Stimulated activated naive CD8-positive, alpha-beta T cell treated with anti-CD3 and anti-CD28 coated beads, Interleukin-15, amount 100 ng/mL, for 72 hours (primary cell): ENCODE results near the gene SYAP1.
A peak's percentile ranks its signal among the peaks of the same experiment; 100 is the strongest.

ENCODE experiments used
- ATAC-seq: fragments of 150-1000 bp; cut with Tn5 transposase; 2 replicates; pipeline ENCODE4 v1.10.0; 2021; ENCODE audit warnings: mild to moderate bottlenecking, moderate library complexity
- DNase-seq, 2 donors: peaks; one replicate each; pipeline ENCODE4 v3.0.0; 2021 to 2022
- H3K27ac Mint-ChIP-seq, 2 donors: one replicate each; pipeline ENCODE4 v1.8.0; 2022; ENCODE audit warnings: mild to moderate bottlenecking in 2 of 2, mixed read lengths in 2 of 2, moderate library complexity in 2 of 2
- H3K27me3 Mint-ChIP-seq: one replicate; pipeline ENCODE4 v1.8.0; 2022; ENCODE audit warnings: mixed read lengths
- H3K4me1 Mint-ChIP-seq: one replicate; pipeline ENCODE4 v1.8.0; 2022; ENCODE audit warnings: mild to moderate bottlenecking, mixed read lengths
- H3K4me3 Mint-ChIP-seq, 2 donors: one replicate each; pipeline ENCODE4 v1.8.0; 2022; ENCODE audit warnings: mild to moderate bottlenecking in 2 of 2, mixed read lengths in 2 of 2, moderate library complexity in 1 of 2
- H3K9me3 Mint-ChIP-seq, 2 donors: one replicate each; pipeline ENCODE4 v1.8.0; 2022; ENCODE audit warnings: mixed read lengths in 2 of 2

SYAP1 gene

GRCh38 chrX:16719334-16720084 is at the start of gene SYAP1:
Gene SYAP1, plus strand, starts transcription at chrX:16719612. Its CDS starts 113 bp downstream, at chrX:16719725.
- H3K27ac Mint-ChIP-seq, result peak within 1 kb of the TSS; percentile 95 to 98
- peak; percentile 82 to 90 for DNase-seq

GRCh38 chrX:16671005-16671404 is 48.4 kb upstream of the SYAP1 start:
- no peak for DNase-seq
- Mint-ChIP-seq H3K27me3 (no peaks in the 10 kb centered on the region), H3K4me1 (no peaks in the 10 kb centered on the region), H3K4me3 (no peak overlapping the region), H3K27ac (no peak overlapping the region), H3K9me3 (no peaks in the 10 kb centered on the region)
- no peak for ATAC-seq

More at GRCh38 chrX:16719334-16720084, at the start of gene SYAP1:
- peak; percentile 98 for ATAC-seq
- Mint-ChIP-seq H3K4me3 (peak within 1 kb of the TSS; percentile 96 to 98), H3K4me1 (peaks cover 19% of the 10 kb centered on the region), H3K9me3 (no peaks in the 10 kb centered on the region), H3K27me3 (no peaks in the 10 kb centered on the region)

- no peak for DNase-seq
- Mint-ChIP-seq H3K4me1 (no peaks in the 10 kb centered on the region), H3K27me3 (no peaks in the 10 kb centered on the region), H3K27ac (no peak overlapping the region), H3K4me3 (no peak overlapping the region), H3K9me3 (no peaks in the 10 kb centered on the region)
- ATAC-seq, result no peak
Observed at GRCh38 chrX:16678689-16679088, 40.7 kb upstream of the SYAP1 start.

GRCh38 chrX:16683007-16683664 is 36.3 kb upstream of the SYAP1 start:
- Mint-ChIP-seq H3K27me3 (no peaks in the 10 kb centered on the region), H3K4me1 (no peaks in the 10 kb centered on the region), H3K27ac (no peak overlapping the region), H3K9me3 (no peaks in the 10 kb centered on the region), H3K4me3 (no peak overlapping the region)
- no peak for DNase-seq
- ATAC-seq, result no peak

- no peaks in the 10 kb centered on the region for H3K9me3 Mint-ChIP-seq
- no peak overlapping the region for H3K27ac Mint-ChIP-seq
- no peak overlapping the region for H3K4me3 Mint-ChIP-seq
- no peaks in the 10 kb centered on the region for H3K4me1 Mint-ChIP-seq
- no peaks in the 10 kb centered on the region for H3K27me3 Mint-ChIP-seq
- ATAC-seq, result no peak
- no peak for DNase-seq
Observed at GRCh38 chrX:16687514-16687913, 31.9 kb upstream of the SYAP1 start.

- Mint-ChIP-seq H3K27ac (no peak overlapping the region), H3K4me3 (no peak overlapping the region), H3K27me3 (no peaks in the 10 kb centered on the region), H3K9me3 (no peaks in the 10 kb centered on the region), H3K4me1 (no peaks in the 10 kb centered on the region)
- DNase-seq, result peak; percentile 36 to 38
- ATAC-seq, result peak; percentile 45
Observed at GRCh38 chrX:16695079-16695676, 24.2 kb upstream of the SYAP1 start.

- Mint-ChIP-seq H3K4me1 (no peaks in the 10 kb centered on the region), H3K9me3 (no peaks in the 10 kb centered on the region), H3K27me3 (no peaks in the 10 kb centered on the region), H3K4me3 (no peak overlapping the region), H3K27ac (no peak overlapping the region)
- ATAC-seq (no peak), DNase-seq (no peak)
Observed at GRCh38 chrX:16696956-16697355, 22.5 kb upstream of the SYAP1 start.

GRCh38 chrX:16699389-16699788 is 20.0 kb upstream of the SYAP1 start:
- no peaks in the 10 kb centered on the region for H3K4me1 Mint-ChIP-seq
- H3K27ac Mint-ChIP-seq, result no peak overlapping the region
- no peaks in the 10 kb centered on the region for H3K27me3 Mint-ChIP-seq
- ATAC-seq (no peak), DNase-seq (no peak)
- H3K4me3 Mint-ChIP-seq, result no peak overlapping the region
- H3K9me3 Mint-ChIP-seq, result no peaks in the 10 kb centered on the region

- H3K4me1 Mint-ChIP-seq, result no peaks in the 10 kb centered on the region
- no peak overlapping the region for H3K27ac Mint-ChIP-seq
- no peaks in the 10 kb centered on the region for H3K9me3 Mint-ChIP-seq
- no peak overlapping the region for H3K4me3 Mint-ChIP-seq
- no peaks in the 10 kb centered on the region for H3K27me3 Mint-ChIP-seq
- ATAC-seq, result no peak
- no peak for DNase-seq
Observed at GRCh38 chrX:16700734-16701133, 18.7 kb upstream of the SYAP1 start.

GRCh38 chrX:16702700-16703599 is 16.5 kb upstream of the SYAP1 start:
- no peak overlapping the region for H3K4me3 Mint-ChIP-seq
- no peaks in the 10 kb centered on the region for H3K9me3 Mint-ChIP-seq
- no peak overlapping the region for H3K27ac Mint-ChIP-seq
- no peak for DNase-seq
- no peak for ATAC-seq
- no peaks in the 10 kb centered on the region for H3K27me3 Mint-ChIP-seq
- H3K4me1 Mint-ChIP-seq, result no peaks in the 10 kb centered on the region

- Mint-ChIP-seq H3K9me3 (no peaks in the 10 kb centered on the region), H3K27ac (no peak overlapping the region), H3K4me3 (no peak overlapping the region), H3K27me3 (no peaks in the 10 kb centered on the region), H3K4me1 (peaks cover 5% of the 10 kb centered on the region)
- no peak for ATAC-seq
- no peak for DNase-seq
Observed at GRCh38 chrX:16705370-16705769, 14.0 kb upstream of the SYAP1 start.

GRCh38 chrX:16708016-16708415 is 11.4 kb upstream of the SYAP1 start:
- DNase-seq (no peak), ATAC-seq (no peak)
- Mint-ChIP-seq H3K27me3 (no peaks in the 10 kb centered on the region), H3K4me1 (peaks cover 15% of the 10 kb centered on the region), H3K9me3 (no peaks in the 10 kb centered on the region), H3K4me3 (no peak overlapping the region), H3K27ac (no peak overlapping the region)

- Mint-ChIP-seq H3K9me3 (no peaks in the 10 kb centered on the region), H3K27ac (peak overlapping the region; percentile 87 to 96), H3K4me1 (peaks cover 26% of the 10 kb centered on the region), H3K27me3 (no peaks in the 10 kb centered on the region), H3K4me3 (peak overlapping the region; percentile 85 to 91)
- DNase-seq, result no peak
- ATAC-seq, result no peak
Observed at GRCh38 chrX:16711219-16711811, 8.1 kb upstream of the SYAP1 start.

GRCh38 chrX:16711893-16712547 is 7.4 kb upstream of the SYAP1 start:
- Mint-ChIP-seq H3K27ac (peak overlapping the region; percentile 90 to 96), H3K4me1 (peaks cover 26% of the 10 kb centered on the region), H3K9me3 (no peaks in the 10 kb centered on the region), H3K27me3 (no peaks in the 10 kb centered on the region), H3K4me3 (peak overlapping the region; percentile 91 to 92)
- peak; percentile 7 to 13 for DNase-seq
- ATAC-seq, result peak; percentile 81
